ENCODE data around the gene CCDC85B. TPM values are rescaled to one million over a fixed set of nuclear protein-coding genes. Genes with fewer than 3 reads are reported as not detected.
A peak's percentile ranks its signal among the peaks of the same experiment; 100 is the strongest.

CCDC85B gene
- total and polyA plus RNA-seq, 2 of the 13 experiments (the other 11 are each of a cell fraction or from before 2014, with no cell fraction given) = 8.2 to 19.5 TPM

DNA sequence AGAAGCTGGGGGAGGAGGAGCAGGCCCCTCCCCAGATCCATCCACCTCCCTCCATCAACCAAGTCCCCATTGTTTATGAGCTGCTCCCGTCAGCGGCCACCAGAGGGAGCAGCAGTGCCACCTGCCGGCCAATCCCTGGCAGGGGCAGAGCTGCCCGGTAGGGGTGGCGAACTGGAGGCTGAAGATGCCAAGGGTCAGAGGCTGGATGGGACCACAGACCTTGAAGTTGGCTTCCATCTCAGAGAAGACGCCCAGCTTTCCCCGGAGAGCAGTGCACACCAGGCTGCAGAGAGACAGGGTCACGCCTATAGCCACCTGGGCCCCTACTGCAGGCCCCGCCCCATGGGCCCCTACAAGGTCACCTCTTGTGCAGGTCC is 5.8 kb upstream of the CCDC85B start (continued):
- TF ChIP-seq, protein P1, sequence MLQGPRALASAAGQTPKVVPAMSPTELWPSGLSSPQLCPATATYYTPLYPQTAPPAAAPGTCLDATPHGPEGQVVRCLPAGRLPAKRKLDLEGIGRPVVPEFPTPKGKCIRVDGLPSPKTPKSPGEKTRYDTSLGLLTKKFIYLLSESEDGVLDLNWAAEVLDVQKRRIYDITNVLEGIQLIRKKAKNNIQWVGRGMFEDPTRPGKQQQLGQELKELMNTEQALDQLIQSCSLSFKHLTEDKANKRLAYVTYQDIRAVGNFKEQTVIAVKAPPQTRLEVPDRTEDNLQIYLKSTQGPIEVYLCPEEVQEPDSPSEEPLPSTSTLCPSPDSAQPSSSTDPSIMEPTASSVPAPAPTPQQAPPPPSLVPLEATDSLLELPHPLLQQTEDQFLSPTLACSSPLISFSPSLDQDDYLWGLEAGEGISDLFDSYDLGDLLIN (CRISPR knock-in tag; IDR thresholded peaks at IDR 0.05; ENCODE audit: borderline replicate concordance) = no peak
- TF ChIP-seq, protein P2, sequence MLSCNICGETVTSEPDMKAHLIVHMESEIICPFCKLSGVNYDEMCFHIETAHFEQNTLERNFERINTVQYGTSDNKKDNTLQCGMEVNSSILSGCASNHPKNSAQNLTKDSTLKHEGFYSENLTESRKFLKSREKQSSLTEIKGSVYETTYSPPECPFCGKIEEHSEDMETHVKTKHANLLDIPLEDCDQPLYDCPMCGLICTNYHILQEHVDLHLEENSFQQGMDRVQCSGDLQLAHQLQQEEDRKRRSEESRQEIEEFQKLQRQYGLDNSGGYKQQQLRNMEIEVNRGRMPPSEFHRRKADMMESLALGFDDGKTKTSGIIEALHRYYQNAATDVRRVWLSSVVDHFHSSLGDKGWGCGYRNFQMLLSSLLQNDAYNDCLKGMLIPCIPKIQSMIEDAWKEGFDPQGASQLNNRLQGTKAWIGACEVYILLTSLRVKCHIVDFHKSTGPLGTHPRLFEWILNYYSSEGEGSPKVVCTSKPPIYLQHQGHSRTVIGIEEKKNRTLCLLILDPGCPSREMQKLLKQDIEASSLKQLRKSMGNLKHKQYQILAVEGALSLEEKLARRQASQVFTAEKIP (CRISPR knock-in tag; IDR thresholded peaks at IDR 0.05; ENCODE audit: borderline replicate concordance) = no peak
- no peak for TF ChIP-seq ZNF816 (CRISPR knock-in tag; IDR thresholded peaks at IDR 0.05; ENCODE audit: borderline replicate concordance)
- TF ChIP-seq PTBP1 (IDR thresholded peaks at IDR 0.05; ENCODE audit: low read depth, low read length, poor library complexity, severe bottlenecking) = no peak
- TF ChIP-seq, protein P3, sequence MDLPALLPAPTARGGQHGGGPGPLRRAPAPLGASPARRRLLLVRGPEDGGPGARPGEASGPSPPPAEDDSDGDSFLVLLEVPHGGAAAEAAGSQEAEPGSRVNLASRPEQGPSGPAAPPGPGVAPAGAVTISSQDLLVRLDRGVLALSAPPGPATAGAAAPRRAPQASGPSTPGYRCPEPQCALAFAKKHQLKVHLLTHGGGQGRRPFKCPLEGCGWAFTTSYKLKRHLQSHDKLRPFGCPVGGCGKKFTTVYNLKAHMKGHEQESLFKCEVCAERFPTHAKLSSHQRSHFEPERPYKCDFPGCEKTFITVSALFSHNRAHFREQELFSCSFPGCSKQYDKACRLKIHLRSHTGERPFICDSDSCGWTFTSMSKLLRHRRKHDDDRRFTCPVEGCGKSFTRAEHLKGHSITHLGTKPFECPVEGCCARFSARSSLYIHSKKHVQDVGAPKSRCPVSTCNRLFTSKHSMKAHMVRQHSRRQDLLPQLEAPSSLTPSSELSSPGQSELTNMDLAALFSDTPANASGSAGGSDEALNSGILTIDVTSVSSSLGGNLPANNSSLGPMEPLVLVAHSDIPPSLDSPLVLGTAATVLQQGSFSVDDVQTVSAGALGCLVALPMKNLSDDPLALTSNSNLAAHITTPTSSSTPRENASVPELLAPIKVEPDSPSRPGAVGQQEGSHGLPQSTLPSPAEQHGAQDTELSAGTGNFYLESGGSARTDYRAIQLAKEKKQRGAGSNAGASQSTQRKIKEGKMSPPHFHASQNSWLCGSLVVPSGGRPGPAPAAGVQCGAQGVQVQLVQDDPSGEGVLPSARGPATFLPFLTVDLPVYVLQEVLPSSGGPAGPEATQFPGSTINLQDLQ (CRISPR knock-in tag; IDR thresholded peaks at IDR 0.05) = no peak
- TF ChIP-seq, protein P4, sequence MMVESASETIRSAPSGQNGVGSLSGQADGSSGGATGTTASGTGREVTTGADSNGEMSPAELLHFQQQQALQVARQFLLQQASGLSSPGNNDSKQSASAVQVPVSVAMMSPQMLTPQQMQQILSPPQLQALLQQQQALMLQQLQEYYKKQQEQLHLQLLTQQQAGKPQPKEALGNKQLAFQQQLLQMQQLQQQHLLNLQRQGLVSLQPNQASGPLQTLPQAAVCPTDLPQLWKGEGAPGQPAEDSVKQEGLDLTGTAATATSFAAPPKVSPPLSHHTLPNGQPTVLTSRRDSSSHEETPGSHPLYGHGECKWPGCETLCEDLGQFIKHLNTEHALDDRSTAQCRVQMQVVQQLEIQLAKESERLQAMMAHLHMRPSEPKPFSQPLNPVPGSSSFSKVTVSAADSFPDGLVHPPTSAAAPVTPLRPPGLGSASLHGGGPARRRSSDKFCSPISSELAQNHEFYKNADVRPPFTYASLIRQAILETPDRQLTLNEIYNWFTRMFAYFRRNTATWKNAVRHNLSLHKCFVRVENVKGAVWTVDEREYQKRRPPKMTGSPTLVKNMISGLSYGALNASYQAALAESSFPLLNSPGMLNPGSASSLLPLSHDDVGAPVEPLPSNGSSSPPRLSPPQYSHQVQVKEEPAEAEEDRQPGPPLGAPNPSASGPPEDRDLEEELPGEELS (CRISPR knock-in tag; IDR thresholded peaks at IDR 0.05) = no peak
- no peak for TF ChIP-seq FOXK2 (IDR thresholded peaks at IDR 0.05)
- peak; percentile 99 for TF ChIP-seq HNRNPL (IDR thresholded peaks at IDR 0.05; ENCODE audit: low read depth, low read length)
- TF ChIP-seq, protein P5, sequence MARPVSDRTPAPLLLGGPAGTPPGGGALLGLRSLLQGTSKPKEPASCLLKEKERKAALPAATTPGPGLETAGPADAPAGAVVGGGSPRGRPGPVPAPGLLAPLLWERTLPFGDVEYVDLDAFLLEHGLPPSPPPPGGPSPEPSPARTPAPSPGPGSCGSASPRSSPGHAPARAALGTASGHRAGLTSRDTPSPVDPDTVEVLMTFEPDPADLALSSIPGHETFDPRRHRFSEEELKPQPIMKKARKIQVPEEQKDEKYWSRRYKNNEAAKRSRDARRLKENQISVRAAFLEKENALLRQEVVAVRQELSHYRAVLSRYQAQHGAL (CRISPR knock-in tag; IDR thresholded peaks at IDR 0.05; ENCODE audit: not compliant biosample characterization) = no peak
- TF ChIP-seq, protein P6, sequence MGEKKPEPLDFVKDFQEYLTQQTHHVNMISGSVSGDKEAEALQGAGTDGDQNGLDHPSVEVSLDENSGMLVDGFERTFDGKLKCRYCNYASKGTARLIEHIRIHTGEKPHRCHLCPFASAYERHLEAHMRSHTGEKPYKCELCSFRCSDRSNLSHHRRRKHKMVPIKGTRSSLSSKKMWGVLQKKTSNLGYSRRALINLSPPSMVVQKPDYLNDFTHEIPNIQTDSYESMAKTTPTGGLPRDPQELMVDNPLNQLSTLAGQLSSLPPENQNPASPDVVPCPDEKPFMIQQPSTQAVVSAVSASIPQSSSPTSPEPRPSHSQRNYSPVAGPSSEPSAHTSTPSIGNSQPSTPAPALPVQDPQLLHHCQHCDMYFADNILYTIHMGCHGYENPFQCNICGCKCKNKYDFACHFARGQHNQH (CRISPR knock-in tag; IDR thresholded peaks at IDR 0.05) = no peak
- no peak for TF ChIP-seq HMG20A (CRISPR knock-in tag; IDR thresholded peaks at IDR 0.05; ENCODE audit: borderline replicate concordance)
- TF ChIP-seq DMAP1 (CRISPR knock-in tag; IDR thresholded peaks at IDR 0.05) = no peak
- no peak for TF ChIP-seq NFIB (CRISPR knock-in tag; IDR thresholded peaks at IDR 0.05; ENCODE audit: borderline replicate concordance)
- no peak for TF ChIP-seq REL (CRISPR knock-in tag; conservative IDR thresholded peaks at IDR 0.05)
- TF ChIP-seq TCF7 (IDR thresholded peaks at IDR 0.05; ENCODE audit: low read depth) = no peak
- TF ChIP-seq MBNL3 (CRISPR knock-in tag; conservative IDR thresholded peaks at IDR 0.05) = no peak
- TF ChIP-seq, protein P7, sequence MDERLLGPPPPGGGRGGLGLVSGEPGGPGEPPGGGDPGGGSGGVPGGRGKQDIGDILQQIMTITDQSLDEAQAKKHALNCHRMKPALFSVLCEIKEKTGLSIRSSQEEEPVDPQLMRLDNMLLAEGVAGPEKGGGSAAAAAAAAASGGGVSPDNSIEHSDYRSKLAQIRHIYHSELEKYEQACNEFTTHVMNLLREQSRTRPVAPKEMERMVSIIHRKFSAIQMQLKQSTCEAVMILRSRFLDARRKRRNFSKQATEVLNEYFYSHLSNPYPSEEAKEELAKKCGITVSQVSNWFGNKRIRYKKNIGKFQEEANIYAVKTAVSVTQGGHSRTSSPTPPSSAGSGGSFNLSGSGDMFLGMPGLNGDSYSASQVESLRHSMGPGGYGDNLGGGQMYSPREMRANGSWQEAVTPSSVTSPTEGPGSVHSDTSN (CRISPR knock-in tag; IDR thresholded peaks at IDR 0.05) = no peak
- TF ChIP-seq ZKSCAN8 (CRISPR knock-in tag; IDR thresholded peaks at IDR 0.05; ENCODE audit: borderline replicate concordance) = no peak

Measured in HepG2 (cell line).